Heart left ventricle (tissue), 16 donors: ENCODE results near the gene ARHGAP24. TPM values are rescaled to one million over a fixed set of nuclear protein-coding genes. Genes with fewer than 3 reads are reported as not detected.

Experiments
- ATAC-seq, 4 donors: fragments of 200-7000 bp; cut with Tn5 transposase; one replicate each; pipeline ENCODE4 v1.9.1; 2020 to 2022; ENCODE audit warnings: moderate library complexity in 4 of 4, mild to moderate bottlenecking in 3 of 4, moderate number of reproducible peaks in 1 of 4
- DNase-seq, 5 donors: peaks; one replicate each; pipeline ENCODE4 v3.0.0-alpha.2; 2020
- H3K27ac ChIP-seq, 12 donors: fragments of 200-600 bp; sonication (generic) in 4 of 12; one replicate each; pipeline versions ENCODE4 v1.5.0 to v1.8.0; 2016 to 2022; ENCODE audit warnings: mild to moderate bottlenecking in 2 of 12
- H3K27me3 ChIP-seq, 9 donors: fragments of 200-600 bp; sonication (generic) in 2 of 9; one replicate each; pipeline versions ENCODE4 v1.5.1 to v1.8.0; 2016 to 2022; ENCODE audit warnings: mild to moderate bottlenecking in 3 of 9
- H3K36me3 ChIP-seq, 9 donors: fragments of 200-600 bp; sonication (generic) in 2 of 9; one replicate each; pipeline versions ENCODE4 v1.5.0 to v1.8.0; 2018 to 2022; ENCODE audit warnings: mild to moderate bottlenecking in 2 of 9
- H3K4me1 ChIP-seq, 12 donors: fragments of 200-600 bp; sonication (generic) in 4 of 12; one replicate each; pipeline versions ENCODE4 v1.5.0 to v1.8.0; 2016 to 2022; ENCODE audit warnings: mild to moderate bottlenecking in 3 of 12
- H3K4me3 ChIP-seq, 12 donors: fragments of 200-600 bp; sonication (generic) in 4 of 12; one replicate each; pipeline versions ENCODE4 v1.5.0 to v1.8.0; 2017 to 2022; ENCODE audit warnings: mild to moderate bottlenecking in 9 of 12, moderate library complexity in 4 of 12
- H3K9me3 ChIP-seq, 12 donors: fragments of 200-600 bp; sonication (generic) in 4 of 12; one replicate each; pipeline versions ENCODE4 v1.5.0 to v1.8.0; 2016 to 2022; ENCODE audit warnings: mild to moderate bottlenecking in 1 of 12
- CTCF ChIP-seq, 12 donors: fragments of 200-600 bp; sonication (generic) in 4 of 12; IDR thresholded peaks; one replicate each; pipeline versions ENCODE4 v1.5.0 to v1.8.0; 2018 to 2022; ENCODE audit warnings: antibody characterized with exemption in 12 of 12, mild to moderate bottlenecking in 5 of 12
- POLR2A ChIP-seq, 2 donors: fragments of 450-650 bp; IDR thresholded peaks; one replicate each; pipeline ENCODE4 v1.6.1; 2017; ENCODE audit warnings: antibody characterized with exemption in 2 of 2, mild to moderate bottlenecking in 2 of 2, moderate library complexity in 2 of 2
- WGBS, 4 donors: extraction: QIAGEN DNeasy Blood & Tissue Kit in 2 of 4; methylation state at CpG; one replicate each; pipeline versions ENCODE4 v1.1.5 to v1.1.7; 2013 to 2018; 5-methylcytosine and 5-hydroxymethylcytosine counted together
- intact Hi-C, 10 donors: fragments of 100-400 bp; cut with DNase I; formaldehyde crosslinking; loops; one replicate each; pipeline versions ENCODE4 v1.11.1 to v1.14.2; 2022
- polyA plus RNA-seq, 2 donors: library from polyadenylated mRNA; stranded (reverse); fragments of 200-250 nt; gene quantifications; one replicate each; pipeline ENCODE4 v1.2.3, GENCODE V29; 2013
- total RNA-seq, 9 donors: library from RNA; depleted of rRNA in 2 of 9; stranded (reverse); fragments of >200 nt in 2 of 9; fragmentation: NEBNext Ultra II Directional in 3 of 9; extraction: Animal tissue kit (Norgen Biotek cat#: 25700) in 3 of 9; gene quantifications; one replicate each; pipeline versions ENCODE4 v1.1.0 to v1.2.4, GENCODE V29; 2016 to 2023
- donor health status: ischemic (EF 13 %, LVEDD 7.1; RV severe dilation, severe dysfunction).
- donor health status: healthy with polysubstance abuse.
- donor health status: DM: no; HTN: yes; CAD: no.
- donor health status: DM: no; HTN: no; CAD: no.
- donor health status: ischemic (EF 25% LVEDD 6.9; RV normal size, moderate dysfunction).
- donor health status: ischemic (EF 25% LVEDD 5.7; RV mildly dilated, moderate dysfunction).
- donor health status: healthy.
- donor health status: DM: yes; HTN: yes; CAD: no.
- donor health status: ischemic (EF 35%, LVEDD 5.7; RV mildly dilated, moderate dysfunction).
- donor health status: nonischemic (EF 11% LVEDD 7.7; RV severe dilation, severe dysfunction).
- donor health status: DM: yes; HTN: yes; CAD: no.
- donor health status: PGD.
- donor health status: ischemic (EF 29% LVEDD 5.4; RV normal size, mild dysfunction).
- donor health status: nonischemic (EF 23%, LVEDD 6.1; RV moderate dilation, normal function).

The ARHGAP24 gene
- total and polyA plus RNA-seq, 11 donors = 4.5 to 36.9 (median 18.9) TPM

DNA sequence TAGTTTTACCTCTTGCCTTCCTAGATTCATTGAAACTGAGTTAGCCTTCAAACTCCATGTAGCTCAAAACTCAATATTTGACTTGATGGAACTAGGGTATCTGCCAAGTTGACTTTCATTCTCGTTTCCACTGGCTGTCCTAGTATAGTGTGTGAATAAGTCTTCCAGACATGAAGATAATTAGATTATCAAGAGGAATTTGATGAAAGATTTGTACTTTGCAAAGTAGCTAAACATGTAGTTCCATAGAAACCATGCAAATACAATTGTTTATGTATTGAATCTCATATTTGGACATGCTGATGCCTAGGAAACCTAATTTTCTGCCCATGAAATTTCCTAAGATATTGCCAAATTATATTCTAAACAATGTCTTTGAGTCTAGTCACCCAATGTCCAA lies 297.5 kb downstream of the ARHGAP24 start:
- DNase-seq (no peak), ATAC-seq (no peak)
- H3K36me3 ChIP-seq = no peaks in the 10 kb centered on the region
- H3K27ac ChIP-seq = no peak overlapping the region
- H3K9me3 ChIP-seq = no peaks in the 10 kb centered on the region
- H3K4me1 ChIP-seq = peaks cover 0 to 22% (median 8%) of the 10 kb centered on the region in 12 donors
- intact Hi-C loops = no loop called here
- no peaks in the 10 kb centered on the region for H3K27me3 ChIP-seq
- 38 to 74% (median 52%) methylated on average over 1 of the region's 1 CpG for WGBS, 4 donors
- no peak overlapping the region for H3K4me3 ChIP-seq
- TF ChIP-seq POLR2A (IDR thresholded peaks at IDR 0.05) (no peak), CTCF (IDR thresholded peaks at IDR 0.05) (no peak)

- WGBS, 4 donors = 89 to 96% (median 92%) methylated on average over 1 of the region's 1 CpG
- H3K36me3 ChIP-seq = no peaks in the 10 kb centered on the region
- H3K4me1 ChIP-seq = peaks cover 0 to 30% (median 15%) of the 10 kb centered on the region in 12 donors
- no peak for TF ChIP-seq POLR2A (IDR thresholded peaks at IDR 0.05)
- no peak overlapping the region for H3K4me3 ChIP-seq
- H3K9me3 ChIP-seq = no peaks in the 10 kb centered on the region
- H3K27ac ChIP-seq = no peak overlapping the region
- no peak for ATAC-seq
- no peaks in the 10 kb centered on the region for H3K27me3 ChIP-seq
- intact Hi-C loops = no loop called here
- DNase-seq = no peak
Measured at GRCh38 chr4:85773372-85773771, 298.4 kb downstream of the ARHGAP24 start.

GRCh38 chr4:85774000-85774399 lies 299.1 kb downstream of the ARHGAP24 start:
- H3K36me3 ChIP-seq = no peaks in the 10 kb centered on the region
- H3K4me3 ChIP-seq = no peak overlapping the region
- no peak overlapping the region for H3K27ac ChIP-seq
- no peaks in the 10 kb centered on the region for H3K9me3 ChIP-seq
- peaks cover 0 to 36% (median 17%) of the 10 kb centered on the region in 12 donors for H3K4me1 ChIP-seq
- peak in 1 of 4 donors; percentile 22 for ATAC-seq
- DNase-seq = no peak
- WGBS, 4 donors = 49 to 88% (median 60%) methylated on average over 1 of the region's 1 CpG
- no peaks in the 10 kb centered on the region for H3K27me3 ChIP-seq
- TF ChIP-seq CTCF (IDR thresholded peaks at IDR 0.05) (no peak), POLR2A (IDR thresholded peaks at IDR 0.05) (no peak)
- intact Hi-C loops = no loop called here

DNA sequence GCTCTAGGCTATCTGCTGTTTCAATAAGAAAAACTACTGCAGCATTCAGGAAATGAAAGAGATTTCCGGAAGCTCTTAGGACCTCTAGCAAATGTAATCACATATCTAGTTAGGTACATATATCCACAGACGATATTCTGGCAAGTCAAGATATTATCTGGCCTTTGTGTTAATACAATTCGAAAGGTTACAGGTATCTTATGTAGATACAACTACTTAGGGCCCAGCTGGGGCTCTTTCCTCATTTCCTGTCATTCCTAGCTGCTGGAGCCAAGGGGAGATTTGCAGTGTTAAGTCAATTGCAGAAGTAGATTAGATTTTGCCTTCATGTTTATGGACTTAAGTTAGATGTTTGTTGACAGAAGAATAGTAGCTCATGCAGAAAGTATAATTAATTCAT lies 299.5 kb downstream of the ARHGAP24 start:
- H3K9me3 ChIP-seq = no peaks in the 10 kb centered on the region
- WGBS, 4 donors = 74 to 83% (median 77%) methylated on average over 3 of the region's 3 CpGs
- no peaks in the 10 kb centered on the region for H3K36me3 ChIP-seq
- H3K27me3 ChIP-seq = no peaks in the 10 kb centered on the region
- no peak overlapping the region for H3K27ac ChIP-seq
- H3K4me3 ChIP-seq = no peak overlapping the region
- intact Hi-C loops = no loop called here
- no peak for DNase-seq
- no peak for TF ChIP-seq POLR2A (IDR thresholded peaks at IDR 0.05)
- TF ChIP-seq CTCF (IDR thresholded peaks at IDR 0.05) = no peak
- peaks cover 0 to 37% (median 18%) of the 10 kb centered on the region in 12 donors for H3K4me1 ChIP-seq
- ATAC-seq = no peak

DNA sequence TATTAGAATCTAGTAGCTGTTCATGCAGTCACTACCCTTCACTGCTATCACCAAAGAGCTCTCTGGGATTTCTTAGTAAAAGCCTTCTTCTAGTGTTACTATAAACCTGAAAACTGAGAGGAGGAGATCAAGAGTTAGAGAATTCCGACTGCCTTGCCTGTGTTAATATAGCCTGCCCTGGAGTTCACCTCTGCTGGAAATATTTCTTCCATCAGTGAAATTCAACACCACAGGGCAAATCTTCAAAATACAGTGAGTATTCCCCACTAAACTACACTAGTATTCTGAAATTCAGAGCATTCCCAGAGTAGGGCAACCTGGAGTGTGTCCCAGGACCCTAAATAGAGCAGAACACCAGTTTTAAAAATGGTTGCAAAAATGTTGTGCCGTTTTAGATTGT lies 301.1 kb downstream of the ARHGAP24 start:
- DNase-seq (no peak), ATAC-seq (no peak)
- no peaks in the 10 kb centered on the region for H3K27me3 ChIP-seq
- no peak overlapping the region for H3K4me3 ChIP-seq
- H3K9me3 ChIP-seq = no peaks in the 10 kb centered on the region
- H3K36me3 ChIP-seq = no peaks in the 10 kb centered on the region
- intact Hi-C loops = no loop called here
- peaks cover 0 to 47% (median 23%) of the 10 kb centered on the region in 12 donors for H3K4me1 ChIP-seq
- TF ChIP-seq POLR2A (IDR thresholded peaks at IDR 0.05) = no peak
- TF ChIP-seq CTCF (IDR thresholded peaks at IDR 0.05) = no peak
- WGBS, 4 donors = 66 to 76% (median 71%) methylated on average over 2 of the region's 2 CpGs
- peak overlapping the region in 6 of 12 donors; percentile 8 to 50 (median 24) for H3K27ac ChIP-seq
